HG03520 (cell line): ENCODE results near the gene CHRM4.

Experiments
- ATAC-seq: cut with Tn5 transposase; IDR thresholded peaks from one replicate; pipeline ENCODE4 v1.9.1; 2021; ENCODE audit warnings: mild to moderate bottlenecking, moderate library complexity; ENCODE audit not compliant: unreplicated experiment

The CHRM4 gene

DNA sequence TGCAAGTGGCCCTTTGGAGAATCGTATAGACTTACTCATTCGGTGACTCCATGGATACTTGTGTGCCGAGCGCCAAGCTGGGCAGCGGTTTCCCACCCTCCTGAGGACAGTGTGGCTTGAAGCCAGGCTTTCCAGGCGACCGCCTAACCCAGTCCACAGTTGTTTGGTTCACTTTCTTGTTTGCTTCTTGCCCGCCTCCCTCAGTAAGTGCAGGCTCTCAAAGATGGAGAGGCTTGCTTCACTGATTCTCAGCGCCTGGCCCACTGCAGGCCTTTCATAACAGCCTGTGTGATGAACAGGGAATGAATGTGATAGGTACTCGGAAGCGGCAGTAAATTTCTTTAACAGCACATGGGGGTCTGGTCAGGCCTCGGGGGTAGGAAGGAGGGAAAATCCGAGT, 21.3 kb downstream of the CHRM4 start:
- ATAC-seq, result no peak

DNA sequence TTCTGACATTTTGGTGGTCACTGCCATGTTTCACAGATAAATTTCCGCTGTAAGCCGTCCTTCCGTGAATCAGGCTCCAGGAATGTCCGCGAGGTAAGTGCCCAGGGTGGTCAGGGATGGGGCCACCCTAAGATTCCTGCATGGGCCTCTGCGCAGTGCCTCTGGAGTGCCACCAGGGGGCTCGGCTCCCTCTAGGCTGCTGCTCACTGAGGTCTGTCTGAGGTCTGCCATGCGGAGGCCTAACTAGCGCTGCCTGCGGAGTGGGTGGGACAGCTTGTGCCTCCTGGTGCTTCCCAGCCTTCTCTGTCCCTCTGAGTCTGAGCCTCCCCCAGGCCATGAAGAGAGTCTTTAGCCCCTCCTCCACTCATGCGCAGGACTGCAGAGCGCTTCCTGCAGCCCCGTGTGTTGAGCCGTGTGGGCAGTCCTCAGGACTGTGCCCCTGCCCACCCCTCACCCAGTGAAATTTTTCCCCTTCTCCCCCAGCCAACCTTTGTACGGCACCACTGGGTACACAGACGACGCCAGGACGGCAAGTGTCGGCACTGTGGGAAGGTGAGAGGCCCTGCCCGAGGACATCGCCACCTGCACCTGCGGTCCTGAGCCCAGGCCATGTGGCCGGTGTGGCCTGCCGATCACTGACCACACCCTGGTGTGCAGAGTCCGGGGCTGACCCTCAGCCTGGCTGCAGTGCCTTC, 22.0 kb downstream of the CHRM4 start:
- ATAC-seq, result no peak

DNA sequence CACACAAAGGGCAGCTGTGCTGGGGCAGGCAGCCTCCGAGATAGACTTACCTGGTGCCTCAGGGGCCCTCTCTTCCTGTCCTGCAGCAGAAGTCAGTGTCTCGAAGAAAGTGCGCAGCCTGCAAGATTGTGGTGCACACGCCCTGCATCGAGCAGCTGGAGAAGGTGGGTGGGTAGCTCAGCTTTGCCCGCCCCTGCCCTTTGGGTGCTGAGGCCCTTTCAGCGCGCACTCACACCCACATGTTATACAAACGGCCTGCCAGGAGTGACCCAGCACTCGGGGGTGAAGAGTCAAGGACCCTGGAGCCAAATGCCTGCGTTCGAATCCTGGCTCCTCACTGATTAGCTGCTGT, 23.7 kb downstream of the CHRM4 start:
- ATAC-seq, result no peak

DNA sequence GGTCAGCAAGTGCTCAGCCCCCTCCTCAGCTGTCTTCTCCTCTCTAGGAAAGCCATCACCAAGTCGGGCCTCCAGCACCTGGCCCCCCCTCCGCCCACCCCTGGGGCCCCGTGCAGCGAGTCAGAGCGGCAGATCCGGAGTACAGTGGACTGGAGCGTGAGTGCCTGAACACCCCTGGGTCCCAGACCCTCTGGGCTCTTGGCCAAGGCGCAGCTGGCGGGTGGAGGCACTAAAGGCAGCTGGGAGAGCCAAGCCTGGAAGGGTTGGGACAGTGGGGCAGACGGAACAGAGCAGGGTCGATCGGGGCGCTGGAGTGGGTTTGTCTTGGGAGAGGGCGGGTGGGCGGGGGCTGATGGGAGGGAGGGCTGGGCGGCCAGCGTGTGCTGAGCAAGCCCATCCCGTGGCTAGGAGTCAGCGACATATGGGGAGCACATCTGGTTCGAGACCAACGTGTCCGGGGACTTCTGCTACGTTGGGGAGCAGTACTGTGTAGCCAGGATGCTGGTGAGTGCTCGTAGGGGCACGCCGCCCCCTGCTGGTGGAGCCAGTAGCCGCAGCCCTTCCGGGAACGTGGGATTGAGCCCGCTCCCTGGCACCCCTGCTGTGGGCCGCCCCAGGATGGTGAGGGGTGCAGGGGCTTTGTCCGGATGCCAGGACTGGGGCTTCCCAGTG, 24.2 kb downstream of the CHRM4 start:
- no peak for ATAC-seq

DNA sequence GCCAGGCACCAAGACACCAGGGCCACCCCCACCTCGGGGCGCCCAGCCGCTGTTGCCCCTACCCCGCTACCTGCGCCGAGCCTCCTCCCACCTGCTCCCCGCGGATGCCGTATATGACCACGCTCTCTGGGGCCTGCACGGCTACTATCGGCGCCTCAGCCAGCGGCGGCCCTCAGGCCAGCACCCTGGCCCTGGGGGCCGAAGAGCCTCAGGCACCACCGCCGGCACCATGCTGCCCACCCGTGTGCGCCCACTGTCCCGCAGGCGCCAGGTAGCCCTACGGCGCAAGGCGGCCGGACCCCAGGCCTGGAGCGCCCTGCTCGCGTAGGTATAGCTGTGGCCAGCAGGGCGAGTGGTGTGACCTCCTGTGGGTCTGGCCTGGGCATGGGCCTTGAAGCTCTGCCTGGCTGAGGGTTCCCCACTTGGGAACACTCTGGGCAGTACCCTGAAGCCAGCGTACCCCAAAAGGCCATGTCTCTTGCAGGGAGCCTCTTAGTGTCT, 24.9 kb downstream of the CHRM4 start:
- ATAC-seq, result no peak

DNA sequence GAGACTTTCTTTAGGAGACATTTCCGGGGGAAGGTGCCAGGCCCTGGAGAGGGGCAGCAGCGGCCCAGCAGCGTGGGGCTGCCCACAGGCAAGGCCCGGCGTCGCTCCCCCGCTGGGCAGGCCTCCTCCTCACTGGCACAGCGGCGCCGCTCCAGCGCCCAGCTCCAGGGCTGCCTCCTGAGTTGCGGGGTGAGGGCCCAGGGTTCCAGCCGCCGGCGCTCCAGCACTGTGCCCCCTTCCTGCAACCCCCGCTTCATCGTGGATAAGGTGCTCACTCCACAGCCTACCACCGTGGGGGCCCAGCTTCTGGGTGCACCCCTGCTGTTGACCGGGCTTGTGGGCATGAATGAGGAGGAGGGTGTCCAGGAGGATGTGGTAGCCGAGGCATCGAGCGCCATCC, 25.3 kb downstream of the CHRM4 start:
- no peak for ATAC-seq

DNA sequence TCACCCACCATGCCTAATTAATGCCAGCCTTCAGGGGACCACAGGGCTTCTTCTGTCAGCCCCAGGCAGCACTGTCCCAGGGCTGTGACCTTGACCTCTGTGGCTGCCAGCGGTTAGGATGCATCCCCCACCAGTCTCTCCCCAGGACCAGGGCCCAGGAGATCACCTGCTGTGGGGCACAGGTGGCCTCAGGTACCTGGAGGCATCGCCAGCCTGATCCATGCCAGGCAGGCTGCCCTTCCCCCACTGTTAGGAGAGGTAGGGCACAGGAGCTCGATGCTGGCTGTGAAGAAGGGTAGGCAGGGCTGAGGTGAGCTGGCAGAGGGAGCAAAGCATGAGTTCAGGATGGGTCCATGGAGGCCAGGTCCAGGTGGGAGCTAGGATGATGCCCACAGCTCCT, 26.8 kb downstream of the CHRM4 start:
- no peak for ATAC-seq

DNA sequence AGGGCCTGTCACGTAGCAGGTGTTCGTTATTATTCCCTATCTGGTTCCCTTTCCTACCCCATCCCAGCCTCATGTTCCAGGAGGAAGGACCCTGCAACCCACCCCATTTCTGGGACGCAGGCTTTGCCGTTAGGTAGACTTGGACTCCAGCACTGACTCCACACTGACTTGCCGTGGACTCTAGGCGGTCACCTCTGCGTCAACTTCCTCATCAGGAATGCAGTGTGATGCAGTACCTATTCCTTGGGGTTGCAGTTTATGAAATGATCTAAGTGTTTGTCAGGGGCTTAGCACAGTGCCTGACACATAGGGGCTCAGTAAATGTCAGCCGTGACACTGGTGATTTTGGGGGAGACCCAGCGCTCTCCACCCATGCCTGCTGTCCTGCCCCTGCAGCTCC, 27.5 kb downstream of the CHRM4 start:
- no peak for ATAC-seq

DNA sequence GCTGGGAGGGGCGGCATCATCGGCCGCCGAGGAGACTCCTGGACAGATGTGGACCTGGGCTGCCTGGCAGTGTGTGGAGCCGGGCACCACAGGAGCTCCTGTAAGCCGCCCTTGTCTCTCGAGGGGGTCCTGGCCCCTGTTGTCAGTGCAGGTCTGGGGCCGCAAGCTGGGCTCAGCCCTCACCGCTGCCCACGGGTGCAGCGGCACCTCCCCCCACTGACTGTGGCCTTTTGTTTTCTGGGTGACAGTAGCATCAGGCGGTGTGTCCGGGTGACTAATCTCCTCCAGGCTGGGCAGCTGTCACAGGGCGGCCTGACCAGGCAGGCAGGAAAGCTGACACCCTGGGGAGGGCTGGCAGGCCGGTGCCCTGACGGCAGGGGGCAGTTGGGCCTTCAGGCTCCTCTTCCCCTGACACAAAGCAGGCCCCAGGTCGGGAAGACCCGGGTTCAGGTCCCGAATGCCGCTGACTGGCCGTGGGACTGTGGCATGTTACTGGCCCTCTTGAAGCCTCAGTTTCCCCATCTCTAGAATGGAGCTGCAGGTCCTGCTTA, 28.0 kb downstream of the CHRM4 start:
- ATAC-seq, result no peak

DNA sequence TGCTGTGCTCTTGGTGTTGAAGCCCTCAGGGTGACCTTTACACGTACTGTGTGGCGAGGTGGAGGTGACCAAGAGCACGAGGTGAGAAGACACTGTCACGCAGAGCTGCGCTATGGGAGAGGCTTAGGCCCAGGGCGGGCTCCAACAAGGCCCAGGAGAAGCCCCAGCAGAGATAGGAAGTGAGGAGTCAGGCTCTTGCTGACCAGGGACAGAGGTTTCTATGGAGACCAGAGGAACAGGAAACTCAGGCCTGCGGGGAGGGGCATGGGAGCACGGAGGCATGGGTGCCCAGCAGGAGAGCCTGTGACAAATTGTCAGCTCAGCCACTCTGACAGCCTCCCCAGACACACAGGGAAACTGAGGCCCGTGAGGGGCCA, 28.6 kb downstream of the CHRM4 start:
- no peak for ATAC-seq

DNA sequence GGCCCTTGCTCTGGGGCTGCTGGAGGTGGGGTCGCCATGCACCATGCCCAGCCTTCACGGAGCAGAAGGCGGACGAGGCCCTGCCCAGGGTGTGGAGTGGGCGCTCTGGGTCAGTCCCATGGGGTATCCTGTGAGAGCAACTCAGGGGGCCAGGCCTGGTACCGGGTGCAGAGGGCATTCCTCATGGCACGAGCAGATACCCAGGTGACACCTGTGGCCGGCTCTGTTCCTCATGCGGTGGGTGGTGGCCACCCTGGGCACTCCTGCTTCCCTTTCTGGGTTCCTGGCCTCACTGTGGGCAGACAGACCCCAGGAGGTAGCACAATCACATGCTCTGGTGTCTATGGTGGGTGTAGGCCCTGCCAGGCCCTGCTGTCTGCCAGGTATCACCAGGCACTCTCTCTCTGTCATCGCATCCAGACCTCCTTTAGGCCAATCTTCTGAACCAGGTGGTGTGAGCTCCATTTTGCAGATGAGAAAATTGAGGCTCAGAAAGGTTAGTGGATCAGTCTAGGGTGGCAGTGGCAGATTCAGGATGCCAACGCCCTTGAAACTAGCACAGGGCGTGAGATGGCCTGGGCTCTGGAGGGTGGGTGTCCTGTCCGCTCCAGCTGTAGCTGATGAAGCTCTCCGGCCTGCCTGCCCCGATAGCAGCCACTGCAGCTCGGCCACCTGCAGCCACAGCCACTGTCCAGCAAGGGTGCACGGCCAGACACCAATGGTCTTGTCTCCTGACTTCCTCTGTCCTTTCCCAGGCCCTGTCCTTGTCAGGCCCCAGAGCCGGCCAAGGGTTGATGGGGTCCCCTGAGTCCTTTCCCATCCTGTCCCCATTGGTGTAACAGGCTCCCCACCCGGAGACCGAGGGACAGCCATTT, 29.2 kb downstream of the CHRM4 start:
- no peak for ATAC-seq

DNA sequence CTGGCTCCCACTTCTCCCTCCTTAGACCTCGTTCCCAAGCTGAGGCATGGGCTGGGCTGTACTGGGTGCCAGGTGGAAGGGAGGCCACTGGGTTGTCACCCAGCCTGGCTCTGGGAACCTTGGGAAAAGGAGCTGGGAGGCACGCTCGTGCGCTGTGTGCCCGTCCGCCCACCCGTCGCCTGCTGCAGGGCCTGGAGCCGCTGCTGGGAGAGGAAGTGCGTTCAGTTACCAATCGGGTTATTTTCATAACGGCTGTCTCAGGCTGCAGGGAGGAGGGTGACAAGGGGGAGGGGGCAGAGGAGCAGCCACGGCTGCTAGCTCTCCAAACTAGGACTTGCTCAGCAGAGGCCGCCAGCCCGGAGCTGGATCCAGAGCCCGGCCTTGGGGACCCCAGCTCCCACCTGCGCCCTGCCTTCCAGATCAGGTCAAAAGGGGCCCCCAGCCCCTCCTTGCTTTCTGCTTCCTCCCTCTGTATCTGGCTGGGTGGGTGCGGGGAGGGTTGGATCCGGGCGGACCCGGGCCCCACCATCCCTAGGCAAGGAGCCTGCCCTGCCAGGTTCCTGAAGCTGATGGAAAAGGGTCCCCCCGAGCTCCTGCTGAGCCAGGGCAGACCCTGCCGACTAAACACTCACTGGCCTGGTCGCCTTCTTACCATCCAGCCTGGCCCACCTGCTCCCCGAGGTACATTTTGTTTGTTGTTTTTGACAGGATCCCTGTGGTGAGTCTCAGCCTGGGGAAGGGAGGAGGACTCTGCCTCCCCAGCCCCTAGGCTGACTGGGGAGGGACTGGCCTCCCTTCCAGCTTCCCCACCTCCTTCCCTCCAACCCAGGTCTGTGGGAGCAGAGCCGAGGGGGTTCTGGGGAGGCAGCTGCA, 30.1 kb downstream of the CHRM4 start:
- peak; percentile 88 for ATAC-seq

DNA sequence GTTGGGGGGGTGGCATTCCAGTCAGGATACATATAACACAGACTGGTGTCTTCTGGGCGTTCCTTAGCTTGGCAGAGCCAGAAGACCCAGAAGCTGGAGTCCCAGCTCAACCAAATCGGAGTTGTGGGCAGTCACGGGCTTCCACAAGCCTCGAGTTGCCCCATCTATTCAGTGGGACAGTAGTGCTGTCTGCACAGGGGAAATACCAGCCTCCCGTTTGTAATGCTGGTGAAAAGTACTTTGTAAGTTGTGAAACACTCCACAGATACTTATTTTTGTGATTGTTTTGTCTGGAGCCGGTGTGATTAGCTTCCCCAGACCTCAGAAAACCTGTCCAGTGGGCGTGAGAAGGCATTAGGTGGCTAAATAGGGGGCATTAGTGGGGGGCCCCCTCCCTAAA, 30.7 kb downstream of the CHRM4 start:
- ATAC-seq, result no peak

DNA sequence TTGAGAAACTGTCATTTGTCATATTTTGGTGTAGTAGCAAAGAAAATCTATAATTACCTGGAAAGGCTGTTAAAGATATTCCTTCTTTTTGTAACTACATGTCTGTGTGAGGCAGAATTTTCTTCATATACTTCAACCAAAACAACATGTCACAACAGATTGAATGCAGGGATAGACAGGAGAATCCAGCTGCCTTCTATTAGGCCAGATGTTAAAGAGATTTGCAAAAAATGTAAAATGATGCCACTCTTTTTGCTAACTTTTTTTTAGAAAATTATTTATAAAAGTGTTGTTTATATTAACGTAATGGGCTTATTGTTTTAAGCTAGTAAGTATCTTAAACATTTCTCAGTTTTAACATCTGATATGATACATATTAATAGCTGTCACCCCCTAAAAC, 31.6 kb downstream of the CHRM4 start:
- ATAC-seq, result no peak

DNA sequence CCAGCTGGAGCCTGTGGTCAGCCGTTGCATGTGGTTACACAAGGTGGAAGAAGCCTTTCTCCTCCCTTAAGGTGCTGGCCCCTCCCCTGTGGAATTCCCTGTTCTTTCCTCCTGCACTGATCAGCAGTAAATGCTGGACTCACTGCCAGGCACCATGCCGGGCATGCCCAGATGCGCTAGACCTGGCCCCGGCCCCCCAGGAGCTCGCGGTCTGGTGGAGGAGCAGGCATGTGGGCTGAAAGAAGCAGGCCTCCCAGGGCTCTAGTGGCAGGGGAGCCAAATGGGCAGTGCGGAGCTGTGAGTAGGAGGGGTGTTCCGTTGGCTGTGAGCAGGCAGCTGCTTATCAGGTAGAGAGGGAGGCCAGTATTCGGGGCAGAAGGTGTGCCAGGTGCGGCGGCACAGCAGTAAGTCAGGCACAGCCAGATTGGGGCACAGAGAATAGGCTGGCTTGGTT, 34.1 kb downstream of the CHRM4 start:
- no peak for ATAC-seq

DNA sequence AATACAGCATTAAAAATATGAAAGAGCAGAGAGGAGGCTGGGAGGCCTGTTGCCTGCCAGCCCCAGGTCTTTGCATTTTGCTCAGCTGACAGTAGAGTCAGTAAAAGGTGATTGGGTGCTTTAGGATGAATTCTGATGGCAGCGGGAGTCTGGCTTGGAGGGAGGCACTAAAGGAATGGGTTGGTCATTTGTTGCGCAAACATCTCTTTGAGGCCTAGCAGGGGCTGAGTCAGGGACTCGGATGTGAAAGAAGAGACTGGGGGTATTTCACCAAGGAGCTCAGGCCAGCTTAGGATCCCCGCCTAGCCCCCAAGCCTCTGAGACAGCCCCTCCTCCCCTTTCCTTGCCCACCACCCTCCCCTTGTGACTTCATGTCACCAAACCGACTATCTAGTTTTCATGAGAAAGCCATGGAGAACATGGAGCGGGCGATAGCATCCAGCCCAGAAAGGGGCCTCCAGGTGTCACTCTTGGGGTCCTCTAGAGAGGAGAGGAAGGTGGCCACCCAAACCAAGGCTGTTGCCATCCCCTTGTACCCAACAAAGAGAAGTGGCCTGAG, 34.6 kb downstream of the CHRM4 start:
- no peak for ATAC-seq

DNA sequence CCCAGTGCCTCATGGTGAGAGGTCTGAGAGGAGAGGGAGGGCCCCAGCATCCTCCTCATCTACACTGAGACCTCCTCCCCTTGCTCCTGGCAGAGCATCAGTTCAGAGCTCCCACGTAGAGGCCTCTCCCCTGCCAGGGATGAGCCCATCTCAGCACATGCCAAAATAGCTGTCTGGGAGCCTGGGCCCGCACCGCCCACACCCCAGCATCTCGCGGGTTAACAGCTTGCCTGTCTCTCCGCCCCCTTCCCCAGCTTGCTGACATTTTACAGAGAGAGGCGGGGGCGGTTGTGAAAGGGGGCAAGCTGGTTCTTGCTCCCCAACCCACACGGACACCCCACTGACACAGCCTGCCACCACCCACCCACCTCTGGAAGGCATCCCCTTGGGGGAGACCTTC, 37.9 kb downstream of the CHRM4 start:
- ATAC-seq, result no peak

DNA sequence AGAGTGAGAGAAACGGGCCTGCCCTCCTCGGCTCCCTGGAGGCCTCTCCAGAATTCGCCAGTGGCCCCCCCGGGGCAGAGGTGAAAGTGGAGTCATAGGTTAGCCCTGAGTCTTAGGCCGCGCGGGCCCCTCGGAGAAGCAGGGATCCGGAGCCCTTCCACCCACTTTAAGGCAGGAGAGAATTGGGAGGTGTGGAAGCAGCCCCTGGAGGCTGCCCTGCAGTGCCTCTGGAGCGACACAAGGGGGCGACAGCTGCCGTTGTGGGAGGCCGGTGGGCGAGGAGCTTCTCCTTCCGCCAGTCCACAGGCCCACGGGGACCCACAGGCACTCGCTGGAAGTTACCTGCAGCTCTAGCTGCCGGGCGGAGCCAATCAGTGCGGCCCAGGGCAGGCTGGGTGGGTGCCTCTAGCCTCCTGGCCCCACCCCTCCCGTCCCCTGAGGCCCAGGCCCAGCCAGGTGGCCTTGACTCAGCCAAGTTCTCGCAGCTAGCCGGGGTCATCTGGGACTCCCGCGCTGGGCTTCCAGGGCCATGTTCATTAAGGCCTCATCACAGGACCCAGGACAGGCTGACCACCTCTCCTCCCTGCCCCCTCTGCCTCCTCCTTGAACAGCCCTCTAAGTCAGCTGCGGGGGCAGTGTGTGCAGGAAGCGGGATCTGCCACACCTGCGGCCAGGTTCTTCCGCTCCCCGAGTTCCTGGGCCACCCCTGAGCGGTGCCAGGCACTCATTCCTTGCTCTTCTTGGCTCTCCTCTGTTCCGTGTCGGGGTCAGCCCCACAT, 39.3 kb downstream of the CHRM4 start:
- no peak for ATAC-seq

DNA sequence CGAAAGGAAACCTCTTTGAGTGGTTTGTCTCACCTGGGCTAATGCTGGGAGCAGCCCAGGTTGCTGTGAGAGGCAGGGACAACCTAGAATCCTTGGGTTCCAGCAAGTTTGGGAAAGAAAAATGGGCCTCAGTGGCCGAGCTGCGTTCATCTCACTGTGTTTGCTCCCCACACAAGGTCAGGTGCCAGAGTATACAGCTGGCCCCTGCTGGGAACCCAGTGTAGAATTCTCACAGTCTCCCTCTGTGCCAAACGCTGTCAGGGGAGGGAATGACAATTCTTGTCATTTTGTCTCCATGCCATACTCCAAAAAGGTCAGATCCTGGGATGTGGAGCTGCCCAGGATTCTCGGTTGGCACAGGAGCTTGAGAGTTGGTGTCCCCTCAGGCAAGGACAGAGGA, 40.0 kb downstream of the CHRM4 start:
- no peak for ATAC-seq
